Kidney capillary endothelial cell (primary cell): ENCODE measurements around the gene MAML1.
"Not testable (repeated sequence)": the region's sequence is repeated elsewhere in the genome, so short reads cannot be mapped to it uniquely, and the experiment has no call there.

ENCODE experiments used
- DNase-seq: peaks from one replicate; pipeline ENCODE4 v3.0.0-alpha.2; 2018; ENCODE audit warnings: low spot score

MAML1 gene

DNA sequence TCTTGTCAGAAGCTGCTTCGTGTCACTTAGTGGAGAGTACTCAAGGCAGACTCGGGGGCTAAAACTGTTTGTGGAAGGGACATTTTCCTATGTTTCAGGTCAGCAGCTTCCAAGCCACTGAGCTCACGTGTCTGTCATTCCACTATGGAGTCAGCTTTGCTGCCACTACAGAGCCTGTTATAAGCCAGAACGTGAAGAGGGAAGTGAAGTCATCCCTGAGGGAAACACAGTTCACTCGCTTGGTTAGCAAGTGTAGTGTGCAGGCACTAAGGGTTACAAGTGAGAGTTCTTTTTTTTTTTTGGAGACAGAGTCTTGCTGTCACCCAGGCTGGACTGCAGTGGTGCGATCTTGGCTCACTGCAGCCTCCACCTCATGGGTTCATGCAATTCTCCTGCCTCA lies 36.6 kb downstream of the MAML1 start:
- no peak for DNase-seq

DNA sequence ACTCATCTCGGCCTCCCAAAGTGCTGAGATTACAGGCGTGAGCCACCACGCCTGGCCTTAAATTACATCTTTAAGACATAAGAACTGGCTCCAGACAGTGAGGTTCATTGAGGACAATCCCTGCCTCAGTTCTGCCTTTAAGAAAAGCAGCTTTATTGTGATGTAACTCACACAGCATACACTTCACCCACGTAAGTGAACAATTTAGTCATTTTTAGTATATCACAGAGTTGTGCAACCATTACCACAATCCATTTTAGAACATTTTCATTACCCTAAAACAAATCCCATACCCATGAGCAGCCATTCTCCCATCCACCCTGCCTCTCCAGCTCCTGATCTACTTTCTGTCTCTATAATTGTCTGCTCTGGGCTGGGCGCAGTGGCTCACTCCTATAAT lies 37.2 kb downstream of the MAML1 start:
- no peak for DNase-seq

DNA sequence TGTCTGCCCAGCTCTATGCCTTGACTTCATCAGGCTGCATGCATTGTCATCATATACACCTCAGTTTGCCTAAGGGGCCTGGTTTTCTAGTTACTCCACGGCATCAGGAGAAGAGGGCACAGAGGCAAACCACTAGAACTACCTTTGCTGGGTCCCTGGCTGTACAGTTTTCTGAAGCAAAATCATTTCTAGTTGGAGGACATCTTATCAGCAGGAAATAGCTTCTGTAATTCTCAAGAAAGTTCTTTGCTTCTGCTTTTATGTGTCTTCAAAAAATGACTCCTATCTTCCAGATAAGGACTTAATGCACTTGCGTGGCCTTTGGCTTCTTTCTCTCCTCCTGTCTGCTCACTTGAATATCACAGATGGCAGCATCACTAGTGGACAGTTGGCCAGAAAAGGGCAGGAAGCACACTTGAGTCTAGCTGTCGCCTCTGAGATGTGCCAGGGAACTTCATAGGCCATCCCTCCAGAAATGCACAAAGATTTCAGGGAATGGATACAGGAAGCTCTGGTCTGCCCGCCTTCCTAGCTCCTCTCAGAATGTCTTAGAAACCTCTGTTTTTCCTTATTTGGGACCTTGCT lies 38.8 kb downstream of the MAML1 start:
- DNase-seq, result no peak

DNA sequence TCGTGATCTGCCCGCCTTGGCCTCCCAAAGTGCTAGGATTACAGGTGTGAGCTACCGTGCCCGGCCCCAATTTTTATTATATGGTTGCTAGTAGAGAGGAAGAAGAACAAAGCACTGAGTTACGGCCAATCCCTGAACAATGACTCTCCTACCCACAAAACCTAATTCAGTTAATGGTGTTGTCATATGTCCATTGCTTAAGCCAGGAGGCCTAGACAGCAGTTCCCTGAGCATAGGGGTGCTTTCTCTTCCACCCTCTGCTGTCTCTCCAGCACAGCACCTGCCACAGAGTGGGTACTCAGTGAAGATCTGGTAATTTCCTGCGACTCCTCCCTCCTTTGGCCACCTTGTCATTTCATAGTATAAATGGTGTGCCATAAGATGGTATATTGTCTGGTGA lies 39.7 kb downstream of the MAML1 start:
- no peak for DNase-seq

DNA sequence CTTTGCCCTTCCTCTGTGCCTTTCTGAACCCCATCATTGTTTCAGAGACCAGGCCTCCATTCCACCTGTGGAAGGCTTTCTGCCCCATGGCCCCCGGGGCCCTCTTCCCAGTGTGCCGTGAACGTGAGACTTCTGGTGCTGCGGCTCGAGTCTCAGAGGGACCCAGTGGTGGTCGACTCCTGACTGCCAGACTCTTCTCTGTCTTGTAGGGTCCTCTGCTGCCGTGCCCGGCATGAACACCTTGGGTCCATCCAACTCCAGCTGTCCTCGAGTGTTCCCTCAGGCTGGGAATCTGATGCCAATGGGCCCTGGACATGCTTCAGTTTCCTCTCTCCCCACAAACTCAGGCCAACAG lies 41.0 kb downstream of the MAML1 start:
- no peak for DNase-seq

DNA sequence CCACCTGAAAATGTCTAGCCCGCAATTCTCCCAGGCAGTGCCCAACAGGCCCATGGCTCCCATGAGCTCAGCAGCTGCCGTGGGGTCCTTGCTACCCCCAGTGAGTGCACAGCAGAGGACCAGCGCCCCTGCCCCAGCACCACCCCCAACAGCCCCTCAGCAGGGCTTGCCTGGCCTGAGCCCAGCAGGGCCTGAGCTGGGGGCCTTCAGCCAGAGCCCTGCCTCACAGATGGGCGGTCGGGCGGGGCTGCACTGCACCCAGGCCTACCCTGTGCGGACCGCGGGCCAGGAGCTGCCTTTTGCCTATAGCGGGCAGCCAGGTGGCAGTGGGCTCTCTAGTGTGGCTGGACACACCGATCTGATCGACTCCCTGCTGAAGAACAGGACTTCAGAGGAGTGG lies 41.8 kb downstream of the MAML1 start:
- no peak for DNase-seq

DNA sequence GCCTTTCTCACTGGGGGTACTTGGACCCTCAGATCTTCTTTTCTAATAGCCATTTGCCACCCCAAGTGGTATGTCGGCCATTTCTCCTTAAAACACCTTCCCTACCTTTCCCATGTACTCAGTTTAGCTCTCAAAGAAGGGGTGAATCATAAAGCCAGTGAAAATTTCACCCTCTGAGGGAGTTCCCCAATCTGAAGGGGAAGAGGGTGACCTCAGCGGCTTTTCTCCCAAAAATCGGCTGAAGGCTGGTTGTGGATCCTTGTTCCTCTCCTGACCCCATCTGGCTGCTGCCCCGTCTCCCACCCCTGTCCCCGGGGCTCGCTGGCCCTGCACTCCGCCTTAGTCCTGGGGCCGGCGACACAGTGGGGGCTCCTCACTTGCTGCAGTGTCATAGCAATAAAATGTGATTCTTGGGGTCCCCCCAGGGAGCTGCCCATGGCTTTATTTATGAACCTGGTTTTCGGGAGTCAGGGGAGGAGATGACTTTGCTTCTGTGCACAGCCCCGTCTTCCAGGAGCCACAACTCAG lies 43.9 kb downstream of the MAML1 start:
- no peak for DNase-seq

DNA sequence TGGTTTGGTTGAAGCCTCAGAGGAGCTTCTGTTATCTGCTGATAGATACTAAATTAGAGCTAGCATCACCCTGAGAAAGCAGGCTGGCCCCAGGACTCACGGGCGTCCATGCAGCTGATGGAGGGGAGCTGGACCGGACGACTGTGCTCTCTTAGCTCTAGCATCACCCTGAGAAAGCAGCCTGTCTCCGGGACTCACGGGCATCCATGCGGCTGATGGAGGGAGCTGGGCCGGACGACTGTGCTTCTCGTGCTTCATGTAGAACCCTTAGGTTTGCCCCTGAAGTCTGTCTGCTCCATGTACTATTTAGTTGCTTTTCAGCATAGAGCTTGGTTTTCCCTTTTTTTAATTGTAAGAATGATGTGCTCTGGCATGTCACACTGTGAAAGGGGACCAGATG lies 44.8 kb downstream of the MAML1 start:
- DNase-seq, result no peak

DNA sequence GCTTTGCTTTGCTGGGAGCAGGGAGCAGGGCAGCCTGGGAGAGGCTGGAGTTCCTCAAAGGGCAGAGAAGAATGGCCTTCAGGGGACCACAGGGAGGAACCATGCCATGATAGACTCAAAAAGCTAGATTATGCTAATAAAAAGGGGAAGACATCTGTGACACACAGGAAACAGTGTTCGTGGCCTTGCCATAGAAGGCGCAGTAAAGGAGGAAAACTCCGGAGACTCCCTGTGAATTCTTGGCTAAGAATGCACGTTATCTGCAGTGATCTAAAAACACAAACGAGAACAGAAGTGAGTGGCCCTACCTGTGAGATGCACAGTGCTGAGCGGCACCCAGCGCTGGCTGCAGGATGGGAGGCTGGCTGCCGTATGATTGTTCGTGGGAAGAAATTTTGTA lies 45.3 kb downstream of the MAML1 start:
- no peak for DNase-seq

DNA sequence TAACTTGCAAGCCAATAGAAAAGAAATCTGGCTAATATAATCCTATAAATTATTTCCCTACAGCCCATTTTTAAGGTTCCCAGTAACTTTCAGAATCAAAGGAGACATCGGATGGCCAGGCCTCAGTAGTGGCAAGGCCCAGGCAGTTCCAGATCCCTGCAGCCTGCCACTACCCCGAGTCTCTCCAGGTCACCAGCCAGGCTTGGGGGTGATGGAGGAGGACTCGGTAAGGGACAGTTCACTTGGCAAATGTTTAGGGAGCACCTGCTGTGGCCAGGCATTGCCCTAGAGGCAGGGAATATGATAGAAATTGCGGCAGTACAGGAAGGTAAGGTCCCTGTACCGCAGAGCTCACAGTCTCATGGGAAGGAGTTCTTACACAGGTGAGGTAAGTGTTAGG lies 46.0 kb downstream of the MAML1 start:
- no peak for DNase-seq

DNA sequence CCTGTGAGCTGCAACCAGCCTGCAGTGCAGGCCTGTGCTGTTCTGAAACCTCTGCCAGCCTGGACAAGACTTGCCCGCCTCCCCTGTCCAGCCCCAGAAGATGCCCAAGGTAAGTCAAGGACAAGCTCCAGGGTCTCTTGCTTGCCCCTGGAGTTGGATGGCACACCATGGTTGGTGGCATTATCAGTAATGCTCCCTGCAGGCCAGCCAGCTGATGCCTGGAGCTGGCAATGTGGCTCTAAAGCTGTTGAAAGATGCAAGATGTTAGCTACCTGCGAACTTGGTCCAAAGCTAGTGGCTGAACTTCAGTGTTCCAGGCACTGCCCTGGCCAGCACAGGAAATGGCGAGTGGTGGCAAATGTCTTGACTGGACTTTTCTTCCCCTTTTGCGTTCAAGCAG lies 47.2 kb downstream of the MAML1 start:
- DNase-seq, result no peak

DNA sequence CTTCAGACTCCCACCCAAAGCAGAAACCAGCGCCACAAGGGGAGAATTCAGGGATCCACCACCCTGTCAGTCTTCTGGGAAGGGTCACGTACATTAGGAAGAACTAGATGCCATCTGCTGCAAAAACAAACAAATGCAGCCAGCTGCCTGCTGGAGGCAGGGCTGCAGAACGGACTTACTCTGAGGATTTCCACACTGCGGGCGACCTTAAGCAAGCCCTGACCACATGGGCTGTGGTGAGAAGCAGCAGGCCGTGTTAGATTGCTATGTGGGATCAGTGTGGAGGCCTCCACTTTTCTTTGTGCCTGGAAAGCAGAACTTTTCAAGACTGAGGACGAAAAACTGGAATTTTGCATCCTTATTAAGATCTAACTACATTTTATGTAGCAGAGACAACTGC lies 47.7 kb downstream of the MAML1 start:
- no peak for DNase-seq

DNA sequence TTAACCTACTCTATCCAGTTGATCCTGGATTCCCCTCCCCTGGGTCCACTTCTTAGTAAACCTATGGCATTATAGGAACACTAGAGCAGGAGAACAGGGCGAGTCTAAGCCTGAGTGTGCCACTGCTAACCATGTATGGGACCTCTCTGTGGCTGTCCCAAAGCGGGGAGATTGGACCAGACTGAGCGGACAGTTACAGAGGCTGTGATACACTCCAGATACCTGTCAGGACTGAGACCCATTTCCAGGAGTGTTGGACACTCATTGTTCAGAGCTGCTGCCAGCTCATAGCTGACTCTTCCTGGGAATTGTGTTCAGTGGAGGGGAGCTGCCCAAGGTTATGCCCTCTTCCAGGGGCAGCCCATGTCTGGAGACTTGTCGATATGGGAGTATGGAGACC lies 49.2 kb downstream of the MAML1 start:
- DNase-seq, result no peak

DNA sequence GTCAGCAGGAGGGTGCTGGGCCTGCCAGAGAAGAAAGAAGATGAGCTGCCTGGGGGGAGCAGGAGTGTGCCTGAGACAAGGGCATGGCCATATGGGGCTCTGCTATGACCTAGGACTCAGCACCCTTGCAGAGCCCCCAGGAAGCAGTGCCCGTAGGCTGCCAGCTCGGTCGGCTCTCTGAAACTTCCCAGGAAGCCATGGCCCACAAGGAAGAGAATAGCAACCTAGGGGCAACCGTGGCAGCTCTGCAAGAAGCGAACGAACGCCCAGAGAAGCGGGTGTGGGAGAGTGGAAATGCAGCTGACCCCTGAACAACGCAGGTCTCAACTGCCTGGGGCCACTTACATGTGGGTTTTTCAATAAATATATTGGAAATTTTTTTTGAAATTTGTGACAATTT lies 50.5 kb downstream of the MAML1 start:
- no peak for DNase-seq

DNA sequence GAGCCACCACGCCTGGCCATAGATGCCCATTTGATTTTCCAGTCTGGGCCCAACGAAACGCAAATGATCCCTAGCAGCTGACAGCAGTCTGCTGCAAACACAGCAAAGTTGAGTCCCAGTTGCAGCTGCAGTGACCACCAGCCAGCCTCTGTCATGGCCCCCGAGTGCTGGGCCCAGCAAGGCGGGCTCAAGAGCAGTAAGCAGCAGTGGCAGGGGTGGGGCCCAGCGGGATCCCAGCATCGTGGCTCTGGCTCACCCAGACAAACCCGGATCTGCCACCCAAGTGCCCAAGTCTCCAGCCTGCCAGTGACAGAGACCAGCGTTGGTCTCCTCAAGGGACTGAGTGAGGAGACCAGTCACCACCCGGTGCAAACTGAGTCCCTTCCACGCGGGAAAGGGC lies 54.2 kb downstream of the MAML1 start:
- DNase-seq, result no peak

DNA sequence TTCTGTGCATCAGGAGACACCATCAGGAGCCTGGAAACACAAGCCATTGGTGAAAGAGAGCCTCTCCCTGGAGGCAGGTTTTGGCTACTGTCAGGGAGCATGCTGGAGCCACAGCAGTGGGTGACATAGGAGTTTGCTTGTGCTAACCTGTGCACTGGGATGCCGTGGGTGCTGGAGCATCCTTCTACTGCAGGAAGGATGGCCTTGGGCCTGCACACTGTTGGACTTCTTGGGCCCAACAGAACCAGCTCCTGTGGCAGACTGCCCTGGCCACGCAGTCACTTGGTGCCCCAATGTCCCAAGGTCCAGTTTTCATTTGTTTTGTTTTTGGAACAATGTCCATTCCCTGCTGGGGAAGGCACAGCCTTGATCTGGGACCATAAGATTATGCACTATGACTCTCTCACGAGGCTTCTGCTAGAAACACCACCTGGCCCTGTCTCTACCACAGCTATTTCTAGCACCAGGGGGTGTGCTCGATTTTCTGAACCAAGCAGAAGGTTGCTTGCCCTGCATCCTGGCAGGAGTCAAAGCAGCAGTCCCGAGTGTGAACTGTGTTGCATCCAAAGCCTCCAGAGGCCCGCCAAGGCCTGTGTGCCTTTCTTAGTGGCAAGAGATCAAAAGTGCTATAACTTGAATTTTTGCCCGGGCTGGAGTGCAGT lies 55.7 kb downstream of the MAML1 start:
- no peak for DNase-seq

DNA sequence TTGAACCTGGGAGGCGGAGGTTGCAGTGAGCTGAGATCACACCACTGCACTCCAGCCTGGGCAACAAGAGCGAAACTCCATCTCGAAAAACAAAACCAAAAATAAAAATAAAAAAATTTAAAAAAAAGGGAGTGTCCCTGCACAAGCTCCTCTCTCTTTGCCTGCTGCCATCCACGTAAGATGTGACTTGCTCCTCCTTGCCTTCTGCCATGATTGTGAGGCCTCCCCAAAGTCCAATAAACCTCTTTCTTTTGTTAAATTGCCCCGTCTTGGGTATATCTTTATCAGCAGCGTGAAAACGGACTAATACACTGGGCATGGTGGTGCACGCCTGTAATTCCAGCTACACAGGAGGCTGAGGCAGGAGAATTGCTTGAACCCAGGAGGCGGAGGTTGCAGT lies 56.7 kb downstream of the MAML1 start:
- not testable (repeated sequence) for DNase-seq

DNA sequence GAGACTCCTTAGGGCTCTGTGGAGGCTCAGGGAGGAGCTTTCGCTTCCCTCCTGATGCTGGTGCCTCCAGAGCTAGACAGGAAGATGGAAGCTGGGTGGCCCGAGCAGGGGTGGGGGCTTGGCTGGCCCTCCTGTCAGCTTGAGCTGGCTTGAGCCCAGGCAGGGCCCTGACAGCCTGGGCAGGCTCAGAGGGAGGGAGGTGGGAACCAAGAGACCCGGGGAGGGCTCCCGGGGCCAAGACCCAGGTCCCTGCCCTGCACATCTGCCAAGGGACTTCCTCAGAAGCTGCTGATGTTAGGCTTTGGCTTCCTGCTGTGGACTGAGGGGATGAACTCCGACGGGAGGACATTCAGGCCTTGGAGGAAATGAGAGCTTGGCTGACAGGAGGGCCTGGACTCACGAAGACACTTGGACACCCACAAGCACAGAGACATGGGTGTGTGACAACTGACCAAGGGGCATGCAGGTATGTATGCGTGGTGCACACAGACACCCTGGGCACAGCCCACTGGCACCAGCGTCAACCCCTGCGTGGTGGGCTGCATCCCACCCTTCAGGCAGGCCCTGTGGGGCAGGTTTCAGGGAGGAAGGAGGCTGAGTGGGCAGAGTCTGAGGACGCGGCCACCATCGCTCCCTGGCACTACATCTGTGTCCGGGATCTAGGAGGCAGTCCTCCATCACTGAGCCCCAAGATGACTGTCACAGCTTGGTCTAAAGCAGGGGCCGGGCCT lies 59.4 kb downstream of the MAML1 start:
- no peak for DNase-seq

DNA sequence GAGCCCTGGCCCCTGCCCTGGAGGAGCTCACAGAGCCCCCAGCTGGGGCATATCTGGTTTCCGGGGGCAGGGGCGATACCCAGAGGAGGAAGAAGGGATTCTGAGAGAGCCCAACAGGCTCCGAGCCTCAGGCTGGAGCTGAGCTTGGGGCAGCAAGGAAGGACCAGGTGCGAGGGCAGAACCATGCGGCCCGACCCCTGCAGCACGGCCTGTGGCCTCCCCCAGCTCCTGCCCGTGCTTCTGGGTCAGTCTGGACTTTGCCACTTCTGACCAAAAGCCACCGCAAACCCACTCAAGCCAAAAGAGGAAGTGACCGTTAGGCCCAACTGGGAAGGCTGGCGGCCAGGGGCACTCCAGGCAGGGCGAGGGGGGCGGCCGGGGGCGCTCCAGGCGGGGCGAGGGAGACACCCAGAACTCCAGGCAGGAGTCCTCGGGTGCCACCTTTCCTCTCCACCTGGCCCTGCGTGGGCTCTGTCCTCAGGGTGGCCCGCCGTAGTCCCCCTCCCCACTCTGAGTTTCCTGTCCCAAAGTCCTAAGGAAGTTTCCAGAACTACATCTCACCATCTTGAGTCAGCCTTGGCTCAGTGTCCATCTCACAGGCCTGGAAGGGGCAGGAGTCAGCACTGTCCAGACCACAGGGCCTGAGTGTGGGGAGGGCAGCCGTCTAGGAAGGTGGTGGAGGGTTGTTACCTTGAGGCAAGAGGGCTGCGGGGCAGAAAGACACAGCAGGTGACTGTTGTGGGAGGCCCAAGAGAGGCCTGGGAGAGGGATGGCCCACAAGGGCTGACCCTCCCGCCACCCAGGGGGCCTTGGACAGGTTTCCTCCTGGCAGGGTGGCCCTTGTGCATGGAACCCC lies 60.2 kb downstream of the MAML1 start:
- no peak for DNase-seq

DNA sequence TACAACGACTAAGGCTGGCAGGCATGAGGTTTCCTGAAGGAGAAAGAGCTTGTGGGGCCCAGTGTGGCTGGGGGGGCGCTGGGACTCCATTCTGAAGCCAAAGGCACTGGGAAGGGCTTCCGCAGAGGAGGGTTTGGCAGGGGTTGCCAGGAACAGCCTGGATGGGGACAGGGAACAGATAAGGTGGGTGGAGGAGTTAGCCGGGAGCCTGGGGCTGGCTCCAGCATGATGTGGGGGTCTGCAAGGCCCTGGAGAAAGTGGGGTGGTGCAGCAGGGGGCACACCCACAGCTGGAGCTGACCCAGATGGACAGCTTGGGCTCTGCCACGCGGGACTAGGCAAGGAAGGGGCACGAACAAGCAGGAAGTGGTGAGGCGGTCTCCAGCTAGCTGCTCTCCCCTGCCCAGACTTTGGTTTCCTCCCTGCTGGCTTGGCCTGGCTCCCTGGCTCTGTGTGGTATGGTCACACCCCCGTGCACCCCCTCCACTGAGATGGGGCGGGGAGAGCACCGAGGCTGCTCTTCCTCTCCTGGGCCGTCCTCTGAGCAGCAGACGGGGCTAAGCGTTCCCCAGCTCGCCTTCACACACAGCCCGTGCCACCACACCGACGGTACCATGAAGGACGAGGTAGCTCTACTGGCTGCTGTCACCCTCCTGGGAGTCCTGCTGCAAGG lies 61.0 kb downstream of the MAML1 start, which contains the start of gene LTC4S:
LTC4S (plus strand) TSS at position 519 of the 672 bp plus-strand sequence; CDS start at position 614, 95 bp downstream.
- DNase-seq, result no peak

DNA sequence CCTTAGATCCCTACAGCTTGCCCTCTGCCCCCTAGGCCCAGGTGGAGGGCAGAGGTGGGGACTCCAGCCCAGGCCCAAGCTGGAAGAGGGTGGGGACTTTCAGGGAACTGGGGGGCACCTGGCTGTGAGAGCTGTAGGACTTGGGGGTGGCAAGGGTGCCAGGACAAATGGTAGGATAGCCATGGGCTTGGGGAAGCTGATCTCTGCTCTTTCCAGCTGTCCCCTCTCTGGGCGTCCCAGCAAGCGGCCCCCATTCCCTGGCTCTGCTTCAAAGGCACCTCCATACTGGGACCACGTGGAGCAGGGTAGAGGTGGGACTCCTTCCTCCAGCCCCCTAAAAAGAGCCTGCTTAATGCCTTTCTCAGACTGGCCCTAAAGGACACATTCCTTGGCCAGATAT lies 61.5 kb downstream of the MAML1 start:
- no peak for DNase-seq

DNA sequence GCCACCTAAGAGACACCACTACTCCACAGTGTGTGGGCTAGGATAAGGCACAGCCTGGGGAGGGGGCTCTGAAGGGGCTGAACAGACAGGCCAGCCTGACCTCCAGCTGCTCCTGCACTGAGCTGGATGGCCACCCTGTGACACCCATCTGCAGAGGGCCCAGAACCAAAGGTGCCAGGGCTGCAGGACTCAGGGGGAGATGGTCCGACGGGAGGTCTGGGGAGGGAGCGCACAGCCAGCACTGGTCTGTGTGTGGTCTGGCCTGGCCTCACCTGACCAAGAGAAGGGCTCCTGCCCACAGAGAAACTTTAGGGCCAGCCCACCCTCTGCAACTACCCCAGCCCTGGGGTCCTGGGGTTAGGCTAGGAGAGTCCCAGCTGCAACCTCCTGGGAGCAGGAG lies 62.0 kb downstream of the MAML1 start:
- DNase-seq, result no peak
